SK-N-SH treated with all-trans-retinoic acid at 6 μM for 48 hours (cell line): Measurements from ENCODE around the gene STPG1.

Experiments used
- ARNTL ChIP-seq: fragments of 450-650 bp; formaldehyde crosslinking; IDR thresholded peaks from 2 replicates; pipeline ENCODE4 v1.5.0; 2020; ENCODE audit warnings: low read depth, mild to moderate bottlenecking, moderate library complexity, borderline replicate concordance
- GLIS3 ChIP-seq: fragments of 250-450 bp; sonication (Bioruptor Pico); IDR thresholded peaks from 2 replicates; pipeline ENCODE4 v1.5.0; 2020; ENCODE audit warnings: mild to moderate bottlenecking, moderate library complexity
- RARB ChIP-seq: fragments of 250-450 bp; sonication (Bioruptor Pico); IDR thresholded peaks from 2 replicates; pipeline ENCODE4 v1.8.0; 2021; ENCODE audit warnings: mild to moderate bottlenecking, moderate library complexity
- TCF4 ChIP-seq: fragments of 250-450 bp; sonication (Bioruptor Pico); IDR thresholded peaks from 2 replicates; pipeline ENCODE4 v1.8.0; 2021; ENCODE audit warnings: mild to moderate bottlenecking, moderate library complexity, borderline replicate concordance
- ZFP3 ChIP-seq: fragments of 250-450 bp; sonication (Bioruptor Pico); IDR thresholded peaks from 2 replicates; pipeline ENCODE4 v1.5.0; 2020; ENCODE audit warnings: mild to moderate bottlenecking, moderate library complexity
- ZFP30 ChIP-seq: fragments of 450-650 bp; formaldehyde crosslinking; IDR thresholded peaks from 2 replicates; pipeline ENCODE4 v1.5.0; 2022; ENCODE audit warnings: mild to moderate bottlenecking, moderate library complexity
- ZNF565 ChIP-seq: fragments of 450-650 bp; formaldehyde crosslinking; conservative IDR thresholded peaks from 2 replicates; pipeline ENCODE4 v1.5.0; 2020; ENCODE audit warnings: low read depth, mild to moderate bottlenecking, moderate library complexity
- ZNF8 ChIP-seq: fragments of 450-650 bp; formaldehyde crosslinking; IDR thresholded peaks from 2 replicates; pipeline ENCODE4 v1.5.0; 2020; ENCODE audit warnings: mild to moderate bottlenecking, moderate library complexity

DNA sequence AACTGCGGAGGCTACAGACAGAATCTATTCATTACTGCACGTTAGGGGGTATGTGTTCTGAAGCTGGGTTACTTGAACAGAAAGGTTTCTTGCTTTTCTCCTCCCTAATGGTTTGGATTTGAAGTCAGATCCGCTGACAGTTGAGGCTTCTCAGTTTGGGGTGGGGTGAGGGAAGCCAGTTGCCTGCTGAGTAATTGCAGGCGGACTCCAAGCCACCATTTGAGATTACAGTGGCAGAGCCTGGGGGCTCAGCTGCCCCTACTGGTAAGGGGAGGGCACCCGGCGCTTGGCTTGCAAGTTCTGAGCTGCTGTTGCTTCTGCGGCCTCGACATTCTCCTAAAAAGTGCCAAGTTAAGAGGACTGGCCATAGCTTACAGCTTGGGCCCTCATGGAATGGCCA, 92.5 kb downstream of the STPG1 start:
- TF ChIP-seq ZFP30 (CRISPR knock-in tag) = no peak
- TF ChIP-seq ZNF8 (CRISPR knock-in tag) = no peak
- TF ChIP-seq ARNTL (CRISPR knock-in tag) = no peak
- TF ChIP-seq TCF4 (CRISPR knock-in tag) = no peak
- TF ChIP-seq GLIS3 (CRISPR knock-in tag) = no peak
- no peak for TF ChIP-seq ZNF565 (CRISPR knock-in tag)
- TF ChIP-seq RARB (CRISPR knock-in tag) = no peak
- no peak for TF ChIP-seq ZFP3
